Gastrocnemius medialis (tissue), 4 donors: Measurements from ENCODE around the gene C16orf95. TPM values are rescaled to one million over a fixed set of nuclear protein-coding genes. Genes with fewer than 3 reads are reported as not detected.

Source experiments
- ATAC-seq, 2 donors: fragments of 150-250 bp; one replicate each; pipeline ENCODE4 v1.9.1; 2016
- DNase-seq, 2 donors: peaks; one replicate each; pipeline ENCODE4 v3.0.0-alpha.2; 2019
- H3K27ac ChIP-seq, 4 donors: fragments of 200-600 bp; sonication (generic); 1 replicate in 1 of 4; 2 replicates in 3 of 4; pipeline ENCODE4 v1.5.1; 2016 to 2018; ENCODE audit warnings: mild to moderate bottlenecking in 2 of 4, moderate library complexity in 1 of 4
- H3K27me3 ChIP-seq, 3 donors: fragments of 200-600 bp; sonication (generic) in 2 of 3; 1 replicate in 1 of 3; 2 replicates in 2 of 3; pipeline versions ENCODE4 v1.5.1 to v1.6.0; 2016 to 2019; ENCODE audit warnings: mild to moderate bottlenecking in 1 of 3, moderate library complexity in 1 of 3
- H3K36me3 ChIP-seq, 2 donors: fragments of 200-600 bp; sonication (generic) in 1 of 2; one replicate each; pipeline ENCODE4 v1.5.1; 2017 to 2018
- H3K4me1 ChIP-seq, 2 donors: fragments of 200-600 bp; sonication (generic) in 1 of 2; one replicate each; pipeline ENCODE4 v1.5.1; 2016 to 2017; ENCODE audit warnings: mild to moderate bottlenecking in 2 of 2
- H3K4me3 ChIP-seq, 4 donors: fragments of 200-600 bp; sonication (generic) in 3 of 4; 1 replicate in 1 of 4; 2 replicates in 3 of 4; pipeline ENCODE4 v1.5.1; 2016 to 2019; ENCODE audit warnings: mild to moderate bottlenecking in 2 of 4
- H3K9me3 ChIP-seq, 3 donors: fragments of 200-600 bp; sonication (generic) in 2 of 3; 1 replicate in 1 of 3; 2 replicates in 2 of 3; pipeline ENCODE4 v1.5.1; 2016 to 2019
- CTCF ChIP-seq, 5 experiments: fragments of 450-650 bp in 3 of 5; fragments of 200-600 bp in 2 of 5; sonication (generic) in 2 of 5; IDR thresholded peaks in 4 of 5; conservative IDR thresholded peaks in 1 of 5; 1 replicate in 4 of 5; 2 replicates in 1 of 5; pipeline ENCODE4 v1.5.1; 2016 to 2019; ENCODE audit warnings: antibody characterized with exemption in 5 of 5, mild to moderate bottlenecking in 3 of 5, moderate library complexity in 3 of 5
- POLR2A ChIP-seq, 2 donors: fragments of 450-650 bp; IDR thresholded peaks; one replicate each; pipeline ENCODE4 v1.6.1; 2017; ENCODE audit warnings: antibody characterized with exemption in 2 of 2, mild to moderate bottlenecking in 2 of 2, moderate library complexity in 2 of 2
- in situ Hi-C, 4 donors: fragments of 200-750 bp; cut with MboI; loops; one replicate each; pipeline versions ENCODE4 v1.15.0 to v1.8.0; 2017; ENCODE audit warnings: low sequenced_read_pairs in 4 of 4
- intact Hi-C: fragments of 100-400 bp; cut with DNase I; formaldehyde crosslinking; loops from one replicate; pipeline ENCODE4 v1.15.1; 2023; ENCODE audit warnings: low total_unique reads
- total RNA-seq, 4 donors: library from RNA; depleted of rRNA; stranded (reverse); fragments of >200 nt; gene quantifications; one replicate each; pipeline versions ENCODE4 v1.1.0 to v1.2.3, GENCODE V29; 2016

The C16orf95 gene
- total RNA-seq, 4 donors from 2014 or later = 0.22 to 3.8 (median 1.3) TPM

DNA sequence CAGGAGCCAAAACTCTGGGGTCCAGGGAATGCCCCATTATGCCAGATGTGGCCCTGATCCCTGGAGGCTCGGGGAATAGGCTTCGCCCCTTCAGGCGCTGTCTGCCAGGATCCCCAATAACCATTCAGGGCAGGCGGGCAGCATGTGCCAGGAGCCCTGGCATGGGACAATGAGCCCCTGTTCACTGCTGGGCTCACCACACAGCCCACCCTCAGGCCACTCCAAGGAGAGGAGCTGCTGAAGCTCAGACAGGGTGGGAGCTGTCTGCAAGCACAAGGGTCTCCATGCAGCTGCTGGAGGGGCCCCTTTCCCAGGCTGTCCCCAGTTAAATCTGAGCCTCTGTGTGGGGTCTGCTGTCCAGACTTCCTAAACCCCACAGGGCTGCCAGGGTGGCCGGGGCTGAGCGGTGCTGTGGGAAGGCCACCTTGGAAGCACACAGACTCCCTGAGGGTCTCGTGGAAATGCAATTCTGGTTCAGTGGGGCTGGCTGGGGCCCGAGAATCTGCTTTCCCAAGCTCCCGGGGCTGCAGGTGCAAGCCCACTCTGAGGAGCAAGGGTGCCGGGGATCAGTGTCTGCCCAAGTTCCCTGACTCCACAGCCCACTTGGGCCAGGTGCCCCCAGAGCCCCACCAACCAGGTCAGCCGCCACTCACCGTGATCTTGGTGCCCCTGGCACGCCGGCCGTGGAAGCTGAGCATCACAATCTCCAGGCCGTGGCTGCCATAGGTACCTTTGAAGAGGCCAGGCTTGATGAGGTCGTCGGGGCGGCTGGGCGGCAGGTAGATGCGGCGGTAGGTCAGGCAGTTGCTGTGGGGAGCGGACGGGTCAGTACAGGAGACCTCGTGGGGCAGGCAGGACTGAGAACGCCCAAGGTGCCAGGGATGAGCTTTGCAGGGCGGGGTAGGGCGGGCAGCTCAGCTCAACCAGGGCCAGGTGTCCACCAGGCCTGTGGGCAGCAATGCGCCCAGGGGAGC is 17.7 kb upstream of the C16orf95 start:
- TF ChIP-seq POLR2A (IDR thresholded peaks at IDR 0.05) (no peak), CTCF (IDR thresholded peaks at IDR 0.05 in 4 of 5, conservative IDR thresholded peaks at IDR 0.05 in 1 of 5) (no peak)
- no peak overlapping the region for H3K27ac ChIP-seq
- H3K4me1 ChIP-seq = peaks cover 12 to 18% of the 10 kb centered on the region in 2 donors
- no peaks in the 10 kb centered on the region for H3K9me3 ChIP-seq
- peaks cover 0 to 62% of the 10 kb centered on the region in 2 donors for H3K36me3 ChIP-seq
- H3K4me3 ChIP-seq = no peak overlapping the region
- H3K27me3 ChIP-seq = no peaks in the 10 kb centered on the region
- in situ Hi-C loops (no loop called here), intact Hi-C loops (no loop called here)
- ATAC-seq (no peak), DNase-seq (no peak)

GRCh38 chr16:87333581-87334331 is 16.6 kb upstream of the C16orf95 start:
- H3K27me3 ChIP-seq = no peaks in the 10 kb centered on the region
- TF ChIP-seq CTCF (IDR thresholded peaks at IDR 0.05 in 4 of 5, conservative IDR thresholded peaks at IDR 0.05 in 1 of 5) = no peak
- TF ChIP-seq POLR2A (IDR thresholded peaks at IDR 0.05) = no peak
- DNase-seq = no peak
- H3K4me3 ChIP-seq = no peak overlapping the region
- H3K27ac ChIP-seq = peak overlapping the region; percentile 52 to 78 (median 62)
- H3K9me3 ChIP-seq = no peaks in the 10 kb centered on the region
- H3K36me3 ChIP-seq = peaks cover 0 to 61% of the 10 kb centered on the region in 2 donors
- no peak for ATAC-seq
- intact Hi-C loops (no loop called here), in situ Hi-C loops (no loop called here)
- H3K4me1 ChIP-seq = peaks cover 12 to 24% of the 10 kb centered on the region in 2 donors

GRCh38 chr16:87333101-87333500 is 15.9 kb upstream of the C16orf95 start:
- peaks cover 0 to 62% of the 10 kb centered on the region in 2 donors for H3K36me3 ChIP-seq
- no peaks in the 10 kb centered on the region for H3K27me3 ChIP-seq
- ATAC-seq = no peak
- no peak for DNase-seq
- TF ChIP-seq POLR2A (IDR thresholded peaks at IDR 0.05) (no peak), CTCF (IDR thresholded peaks at IDR 0.05 in 4 of 5, conservative IDR thresholded peaks at IDR 0.05 in 1 of 5) (no peak)
- H3K4me1 ChIP-seq = peaks cover 12 to 29% of the 10 kb centered on the region in 2 donors
- in situ Hi-C loops = no loop called here
- H3K4me3 ChIP-seq = no peak overlapping the region
- H3K9me3 ChIP-seq = no peaks in the 10 kb centered on the region
- intact Hi-C loops = no loop called here
- peak overlapping the region; percentile 52 to 78 (median 62) for H3K27ac ChIP-seq

DNA sequence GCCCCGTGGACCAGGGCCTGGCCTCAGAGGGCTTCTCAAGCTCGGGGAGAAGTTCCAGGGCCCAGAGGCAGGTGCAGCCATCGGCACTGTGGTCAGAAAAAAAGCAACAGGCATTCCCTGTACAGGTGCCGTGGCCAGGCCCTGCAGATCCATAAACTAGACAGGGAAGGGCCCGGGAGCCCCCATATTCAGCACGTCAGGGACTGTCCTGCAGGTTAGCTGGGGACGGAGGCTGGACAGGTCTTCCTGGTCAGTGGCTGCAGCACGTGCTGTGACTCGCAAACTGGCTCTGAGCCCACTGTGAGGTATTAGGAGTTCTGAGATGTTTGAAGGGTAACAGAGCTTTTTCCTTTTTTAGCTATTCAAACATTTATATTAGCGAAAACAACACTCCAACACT is 15.0 kb upstream of the C16orf95 start:
- Histone ChIP-seq H3K27me3 (no peaks in the 10 kb centered on the region), H3K36me3 (peaks cover 0 to 65% of the 10 kb centered on the region in 2 donors), H3K4me1 (peaks cover 16 to 37% of the 10 kb centered on the region in 2 donors), H3K9me3 (no peaks in the 10 kb centered on the region), H3K4me3 (no peak overlapping the region), H3K27ac (peak overlapping the region; percentile 52 to 78 (median 62))
- in situ Hi-C loops = no loop called here
- ATAC-seq (peak in 1 of 2 donors; percentile 55), DNase-seq (no peak)
- intact Hi-C loops = no loop called here
- no peak for TF ChIP-seq CTCF (IDR thresholded peaks at IDR 0.05 in 4 of 5, conservative IDR thresholded peaks at IDR 0.05 in 1 of 5)
- TF ChIP-seq POLR2A (IDR thresholded peaks at IDR 0.05) = no peak
